GM18508 (cell line): ENCODE data around the gene LGALS4.
"Not testable (repeated sequence)": the region's sequence is repeated elsewhere in the genome, so short reads cannot be mapped to it uniquely, and the experiment has no call there.

Source experiments
- ATAC-seq: cut with Tn5 transposase; IDR thresholded peaks from one replicate; pipeline ENCODE4 v1.9.1; 2021; ENCODE audit warnings: moderate number of reproducible peaks; ENCODE audit not compliant: insufficient read depth, unreplicated experiment

Gene LGALS4

GRCh38 chr19:38843175-38843758 is 30.5 kb upstream of the LGALS4 start:
- no peak for ATAC-seq

DNA sequence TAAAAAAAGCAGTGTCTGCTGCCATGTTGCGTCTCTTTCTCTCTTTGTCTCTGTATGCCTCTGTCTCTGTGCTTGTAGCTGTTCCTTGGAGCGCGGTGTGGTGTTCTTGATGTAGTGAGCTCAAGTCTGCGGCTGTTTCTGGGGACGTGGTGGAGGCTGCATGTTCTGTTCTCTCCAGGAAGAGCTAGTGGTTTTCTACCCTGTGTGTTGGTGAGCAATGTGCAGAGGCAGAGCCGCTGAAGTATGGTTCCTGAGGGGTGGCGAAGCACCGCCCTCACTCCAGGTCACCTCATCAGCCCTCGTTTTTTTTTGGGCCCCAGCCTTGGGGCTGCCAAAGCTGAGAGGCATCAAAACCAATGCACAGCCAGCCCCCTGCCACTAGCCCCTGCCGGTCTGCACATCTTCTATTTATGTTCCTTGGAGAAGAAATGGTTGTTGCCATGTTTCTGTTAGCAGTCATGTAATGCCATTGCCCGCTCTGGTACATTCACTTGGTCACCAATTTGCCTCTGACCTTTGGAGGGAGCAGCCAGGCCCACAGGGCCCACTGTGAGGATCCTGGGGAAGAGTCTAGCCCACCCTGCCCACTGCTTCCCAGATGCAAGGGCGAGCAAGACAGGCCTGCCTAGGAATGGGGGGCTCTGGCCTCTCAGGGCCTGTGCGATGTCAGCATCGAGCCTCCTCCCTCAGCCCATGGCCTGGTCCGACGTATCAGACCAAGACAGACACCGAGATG is 29.9 kb upstream of the LGALS4 start:
- no peak for ATAC-seq

- no peak for ATAC-seq
These were observed 29.2 kb upstream of the LGALS4 start for GRCh38 chr19:38841787-38842438.

GRCh38 chr19:38841180-38841766 is 28.5 kb upstream of the LGALS4 start:
- no peak for ATAC-seq

DNA sequence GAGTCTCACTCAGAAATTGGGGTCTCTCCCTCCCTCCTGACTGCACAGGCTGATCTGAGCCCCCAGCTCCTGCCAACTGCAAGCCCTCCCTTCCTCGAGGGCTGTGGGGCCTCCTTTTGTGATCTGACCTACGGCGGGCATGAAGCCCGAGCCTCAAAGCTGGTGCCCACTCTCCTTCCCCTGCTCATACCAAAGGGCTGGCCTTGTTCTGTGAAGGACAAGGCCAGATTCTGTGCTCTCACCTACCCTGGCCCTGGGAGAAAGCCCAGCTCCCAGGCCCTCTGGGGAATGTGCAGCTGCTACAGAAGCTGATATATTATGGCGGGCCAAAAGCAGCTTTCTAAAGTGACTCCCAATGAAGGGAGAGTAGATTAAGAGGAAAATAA is 27.8 kb upstream of the LGALS4 start:
- no peak for ATAC-seq

GRCh38 chr19:38839816-38840582 is 27.3 kb upstream of the LGALS4 start:
- no peak for ATAC-seq

GRCh38 chr19:38838986-38839761 is 26.4 kb upstream of the LGALS4 start:
- ATAC-seq: no peak

DNA sequence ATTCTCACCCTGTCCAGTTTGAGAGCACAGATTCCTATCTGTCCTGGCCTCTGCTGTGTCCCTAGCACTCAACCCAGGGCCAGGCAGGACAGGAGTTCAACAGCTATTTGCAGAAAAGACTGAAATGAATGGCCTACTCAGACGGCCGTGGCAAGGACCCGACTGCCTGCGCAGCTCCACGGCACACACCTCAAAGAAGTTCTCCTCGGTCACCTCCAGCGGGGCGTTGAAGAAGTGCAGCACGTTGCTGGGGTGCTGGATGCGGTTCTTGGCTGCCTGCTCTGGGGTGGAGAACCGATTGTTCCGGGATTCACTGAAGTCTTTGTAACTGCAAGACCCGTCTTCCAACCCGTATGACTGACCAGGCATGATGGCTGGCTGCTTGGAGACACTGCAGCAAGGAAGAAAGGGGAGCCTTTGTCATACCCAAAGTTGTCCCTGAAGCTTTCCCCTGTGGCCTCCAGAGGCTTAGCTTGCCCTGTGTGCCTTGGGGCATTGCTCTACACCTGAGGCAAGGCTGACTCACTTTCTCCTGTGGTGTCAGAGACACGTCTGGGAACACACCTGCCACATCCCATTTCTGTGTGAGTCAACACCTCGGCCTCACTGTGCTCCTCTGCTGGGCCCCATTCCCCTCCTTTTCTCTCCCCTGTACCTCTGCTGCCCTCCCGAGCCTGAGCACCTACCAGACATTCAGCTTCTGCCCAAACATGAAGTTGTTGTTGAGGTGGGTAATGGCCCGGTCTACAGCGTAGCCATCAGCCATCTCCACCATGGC is 25.7 kb upstream of the LGALS4 start:
- ATAC-seq: no peak

- no peak for ATAC-seq
These were observed 24.9 kb upstream of the LGALS4 start for GRCh38 chr19:38837656-38838121.

DNA sequence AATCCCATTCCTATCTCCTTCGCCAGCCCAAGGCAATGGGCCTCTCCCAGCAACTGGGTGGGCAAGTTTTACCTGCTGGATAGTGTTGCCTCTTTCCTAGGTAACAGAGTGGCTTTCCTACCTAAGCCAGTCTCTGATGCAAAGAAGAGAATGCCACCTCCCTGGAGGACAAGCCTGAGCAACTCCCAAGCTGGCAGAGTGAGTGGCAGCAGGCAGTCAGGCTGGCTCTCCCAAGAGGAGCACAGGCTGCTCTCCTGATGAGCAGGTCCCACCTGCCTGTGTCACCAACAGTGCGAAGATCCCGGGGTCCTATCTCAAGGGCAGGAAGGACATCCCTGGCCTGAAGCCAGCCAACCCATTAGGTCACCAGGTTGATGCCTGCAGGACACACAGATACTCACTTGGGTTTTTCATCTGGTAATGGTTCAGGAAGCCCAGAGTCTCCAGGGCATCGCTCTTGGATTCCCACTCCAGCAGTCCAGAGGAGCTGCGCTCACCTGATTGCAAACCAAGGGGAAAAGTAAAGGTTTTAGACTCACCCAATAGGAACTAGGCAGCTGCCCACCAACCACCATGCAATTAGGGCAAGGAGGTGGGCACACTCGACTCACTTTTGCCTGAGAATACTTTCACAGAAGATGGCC is 24.4 kb upstream of the LGALS4 start:
- no peak for ATAC-seq

GRCh38 chr19:38836159-38836982 is 23.6 kb upstream of the LGALS4 start:
- ATAC-seq: no peak

GRCh38 chr19:38834590-38834989 is 21.8 kb upstream of the LGALS4 start:
- ATAC-seq: no peak

DNA sequence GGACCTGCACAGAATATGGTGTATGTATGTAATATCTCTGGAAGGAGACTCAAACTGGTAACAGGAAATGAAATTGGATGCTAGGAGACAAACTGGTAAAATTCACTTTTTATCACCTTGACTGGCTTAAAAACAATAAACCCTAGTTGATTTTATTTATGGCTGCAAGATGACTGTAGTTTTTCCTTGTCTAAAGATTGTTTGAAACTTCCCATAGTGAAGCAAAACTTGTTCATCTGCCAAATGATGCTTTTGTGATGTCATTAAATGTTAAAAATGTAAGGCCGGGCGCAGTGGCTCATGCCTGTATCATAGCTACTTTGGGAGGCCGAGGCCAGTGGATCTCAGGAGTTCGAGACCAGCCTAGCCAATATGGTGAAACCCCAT is 21.4 kb upstream of the LGALS4 start:
- no peak for ATAC-seq

- ATAC-seq: no peak
These were observed 20.3 kb upstream of the LGALS4 start for GRCh38 chr19:38833092-38833425.

DNA sequence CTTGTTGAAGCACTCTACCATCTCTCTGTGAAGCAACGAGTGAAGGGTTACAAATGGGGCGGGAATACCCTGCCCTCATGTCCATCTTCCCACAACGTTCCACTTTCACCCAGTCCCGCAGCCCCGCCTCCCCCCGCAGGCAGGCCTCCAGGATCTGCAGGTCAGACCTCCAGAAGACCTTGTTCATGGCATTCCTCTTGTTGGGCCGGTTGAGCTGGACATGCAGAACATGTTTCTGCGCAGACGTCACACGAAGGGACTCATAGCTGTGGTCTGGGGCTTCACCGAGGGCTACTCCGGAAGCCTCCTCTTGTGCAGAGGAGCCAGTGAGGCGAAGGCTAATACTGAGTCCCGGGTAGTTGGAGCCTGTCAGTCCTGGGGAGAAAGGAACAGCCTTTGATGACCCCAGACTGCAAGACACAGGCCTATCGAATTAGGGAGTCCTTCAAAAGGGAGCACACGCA is 18.4 kb upstream of the LGALS4 start:
- no peak for ATAC-seq

DNA sequence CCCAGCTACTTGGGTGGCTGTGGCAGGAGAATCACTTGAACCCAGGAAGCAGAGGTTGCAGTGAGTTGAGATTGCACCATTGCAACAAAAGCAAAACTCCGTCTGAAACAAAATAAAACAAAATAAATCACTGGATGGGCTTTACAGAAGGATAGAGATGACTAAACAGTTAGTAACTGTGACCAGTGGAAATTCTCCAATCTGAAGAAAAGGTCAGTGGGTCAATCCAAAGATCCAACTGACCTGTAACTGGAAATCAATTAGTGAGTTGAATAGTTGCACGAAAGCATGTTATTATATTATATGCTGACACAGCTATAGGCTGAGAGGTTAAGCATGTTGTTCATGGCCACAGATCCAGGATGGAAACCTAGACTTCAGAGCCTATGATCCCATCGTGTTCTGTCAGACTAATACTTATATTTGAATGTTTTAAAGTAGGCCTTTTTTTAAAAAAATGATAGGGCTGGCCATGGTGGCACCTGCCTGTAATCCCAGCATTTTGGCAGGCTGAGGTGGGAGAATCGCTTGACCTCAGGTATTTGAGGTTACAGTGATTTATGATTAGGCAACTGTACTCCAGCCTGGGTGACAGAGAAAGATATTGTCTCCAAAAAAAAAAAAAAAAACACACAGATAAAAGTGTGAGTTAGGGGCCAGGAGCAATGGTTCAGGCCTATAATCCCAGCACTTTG is 17.4 kb upstream of the LGALS4 start:
- ATAC-seq: no peak

DNA sequence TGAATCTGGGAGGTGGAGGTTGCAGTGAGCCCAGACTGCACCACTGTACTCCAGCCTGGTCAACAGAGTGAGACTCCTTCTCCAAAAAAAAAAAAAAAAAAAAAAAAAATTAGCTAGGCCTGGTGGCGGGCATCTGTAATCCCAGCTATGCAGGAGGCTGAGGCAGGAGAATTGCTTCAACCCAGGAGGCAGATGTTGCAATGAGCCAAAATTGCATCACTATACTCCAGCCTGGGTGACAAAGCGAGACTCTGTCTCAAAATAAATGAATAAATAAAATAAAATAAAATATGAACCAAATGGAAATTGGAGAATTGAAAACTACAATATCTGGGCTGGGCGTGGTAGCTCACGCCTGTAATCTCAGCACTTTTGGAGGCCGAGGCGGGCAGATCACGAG is 16.5 kb upstream of the LGALS4 start:
- not testable (repeated sequence) for ATAC-seq
